ENCODE results near the gene MRGPRE.
"Not testable (repeated sequence)": the region's sequence is repeated elsewhere in the genome, so short reads cannot be mapped to it uniquely, and the experiment has no call there.

- TF ChIP-seq CTCF (IDR thresholded peaks at IDR 0.05); PHF8 (IDR thresholded peaks at IDR 0.05; ENCODE audit: borderline replicate concordance, low read depth); POLR2A (IDR thresholded peaks at IDR 0.05; ENCODE audit: low read length); USF2 (IDR thresholded peaks at IDR 0.05); SREBF2 (IDR thresholded peaks at IDR 0.05); HDAC2 (IDR thresholded peaks at IDR 0.05); CHD2 (IDR thresholded peaks at IDR 0.05; ENCODE audit: low read length, partially characterized antibody): not testable (repeated sequence)
Observed at GRCh38 chr11:3281146-3281545, 48.9 kb upstream of the MRGPRE start.

All from A549 (cell line).